PC-9 (cell line): Measurements from ENCODE around the gene NEK9.

Source experiments
- CTCF ChIP-seq: fragments of 200-600 bp; sonication (generic); conservative IDR thresholded peaks from 2 replicates; pipeline ENCODE4 v1.6.1; 2017; ENCODE audit warnings: mixed run types, antibody characterized with exemption, mild to moderate bottlenecking, moderate library complexity
- EZH2 ChIP-seq: fragments of 200-600 bp; sonication (generic); IDR thresholded peaks from 2 replicates; pipeline ENCODE4 v1.8.0; 2017; ENCODE audit warnings: antibody characterized with exemption, low read depth

DNA sequence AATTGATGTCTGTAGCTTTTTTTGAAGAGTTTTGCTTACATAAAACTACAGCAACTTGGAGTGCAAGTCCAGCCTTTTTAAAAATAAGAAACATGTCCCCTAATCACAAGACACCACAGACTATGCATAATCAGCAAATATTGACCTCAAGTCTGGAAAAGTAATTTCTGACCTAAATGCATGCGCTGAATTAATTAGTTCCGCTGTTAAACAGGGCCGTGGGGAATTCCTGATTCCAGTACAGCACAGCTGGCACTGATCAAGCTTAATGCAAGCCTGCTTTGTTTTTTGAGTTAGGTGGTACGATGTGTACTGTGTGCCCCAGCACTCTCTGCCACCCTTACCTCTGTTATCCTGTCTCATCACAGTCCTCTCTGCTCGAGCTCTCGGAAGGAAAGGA is 84.8 kb downstream of the NEK9 start:
- TF ChIP-seq EZH2 (no peak), CTCF (no peak)
